Measurements from ENCODE around the gene PKNOX2.

The PKNOX2 gene

GRCh38 chr11:125346565-125347260 is 182.2 kb downstream of the PKNOX2 start:
- CTCF ChIA-PET = interaction anchor here (0.6 to 18.8 kb wide), 55 partner anchors 8 to 727 kb away, joined by 3 to 351 read pairs (median 5); partner anchors contain the start of genes EI24, PKNOX2 and TMEM218
- DNase-seq (ENCODE audit: low read depth, low spot score) = no peak
- POLR2A ChIA-PET = no interaction called here
- no peak overlapping the region for H3K4me3 ChIP-seq (ENCODE audit: low read depth, low read length)
- TF ChIP-seq CTCF (IDR thresholded peaks at IDR 0.05; ENCODE audit: insufficient read depth, low read length, missing control alignments) = no peak

GRCh38 chr11:125347261-125347585 is 182.7 kb downstream of the PKNOX2 start:
- ChIA-PET POLR2A (no interaction called here), CTCF (interaction anchor here (0.7 to 18.8 kb wide), 22 partner anchors 8 to 533 kb away, joined by 3 to 351 read pairs (median 13); partner anchors contain the start of genes EI24 and PKNOX2)
- TF ChIP-seq CTCF (IDR thresholded peaks at IDR 0.05; ENCODE audit: insufficient read depth, low read length, missing control alignments) = no peak

GRCh38 chr11:125348141-125348651 is 183.6 kb downstream of the PKNOX2 start:
- ChIA-PET POLR2A (no interaction called here), CTCF (interaction anchor here (0.6 to 18.8 kb wide), 28 partner anchors 9 to 395 kb away, joined by 3 to 351 read pairs (median 5); partner anchors contain the start of genes CCDC15 and PKNOX2)
- H3K4me3 ChIP-seq (ENCODE audit: low read depth, low read length) = no peak overlapping the region
- no peak for TF ChIP-seq CTCF (IDR thresholded peaks at IDR 0.05; ENCODE audit: insufficient read depth, low read length, missing control alignments)
- no peak for DNase-seq (ENCODE audit: low read depth, low spot score)

More at GRCh38 chr11:125347261-125347585, 182.7 kb downstream of the PKNOX2 start:
- no peak for DNase-seq (ENCODE audit: low read depth, low spot score)
- H3K4me3 ChIP-seq (ENCODE audit: low read depth, low read length) = no peak overlapping the region

GRCh38 chr11:125348674-125349309 is 184.2 kb downstream of the PKNOX2 start:
- TF ChIP-seq CTCF (IDR thresholded peaks at IDR 0.05; ENCODE audit: insufficient read depth, low read length, missing control alignments) = peak; percentile 96
- H3K4me3 ChIP-seq (ENCODE audit: low read depth, low read length) = no peak overlapping the region
- CTCF ChIA-PET = interaction anchor here (0.6 to 18.8 kb wide), 30 partner anchors 10 to 395 kb away, joined by 3 to 351 read pairs (median 4); partner anchors contain the start of genes CCDC15 and PKNOX2
- POLR2A ChIA-PET = no interaction called here
- DNase-seq (ENCODE audit: low read depth, low spot score) = no peak

GRCh38 chr11:125350206-125351032 is 185.9 kb downstream of the PKNOX2 start:
- ChIA-PET CTCF (interaction anchor here (0.9 to 18.8 kb wide), 7 partner anchors 14 to 381 kb away, joined by 3 to 351 read pairs (median 6); partner anchors contain the start of gene PKNOX2), POLR2A (no interaction called here)
- no peak for TF ChIP-seq CTCF (IDR thresholded peaks at IDR 0.05; ENCODE audit: insufficient read depth, low read length, missing control alignments)
- no peak for DNase-seq (ENCODE audit: low read depth, low spot score)
- H3K4me3 ChIP-seq (ENCODE audit: low read depth, low read length) = no peak overlapping the region
